ENCODE results near the gene MCF2L.

MCF2L gene

DNA sequence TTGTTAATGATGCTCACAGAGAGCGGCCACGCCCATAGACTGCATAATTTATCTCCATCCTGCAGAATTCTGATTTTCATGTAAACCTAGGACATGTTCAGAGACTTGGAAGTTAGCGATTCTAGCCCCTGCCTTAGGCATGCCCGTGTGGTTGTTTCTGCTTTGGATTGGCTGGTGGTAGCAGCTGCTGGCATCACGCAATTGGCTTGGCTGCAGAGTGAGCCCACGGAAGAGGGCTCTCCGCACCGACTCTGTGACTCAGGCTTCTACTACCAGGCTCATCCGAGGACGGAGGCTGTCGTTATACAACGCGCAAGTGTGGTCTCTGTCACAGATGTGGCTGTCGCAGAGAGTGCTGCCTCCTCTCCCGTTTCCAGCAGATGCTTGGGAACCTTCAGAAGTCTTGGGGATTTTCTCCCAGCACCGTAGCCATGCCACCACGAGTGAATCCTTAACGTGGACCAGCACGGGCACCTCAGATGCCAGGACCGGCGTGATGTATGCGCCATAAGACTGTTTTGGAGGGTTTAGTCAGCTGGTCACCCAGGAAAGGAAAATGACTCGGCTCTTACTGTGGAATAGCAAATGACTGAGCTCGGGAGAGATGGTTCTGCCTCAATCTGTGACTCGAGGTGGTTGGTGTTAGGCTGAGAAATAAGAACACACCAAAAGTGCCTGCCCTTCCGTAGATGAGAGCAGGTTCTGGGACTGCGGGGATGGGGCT is 75.5 kb downstream of the MCF2L start:
- peaks cover 3 to 32% (median 17%) of the 10 kb centered on the region in 5 donors for H3K27me3 ChIP-seq (ENCODE audit: control insufficient read depth in 5 of 5, insufficient read depth in 4 of 5, low read length in 5 of 5)
- H3K9ac ChIP-seq (ENCODE audit: low read length in 5 of 5), result no peak overlapping the region
- peak overlapping the region in 1 of 5 donors; percentile 15 for H3K4me3 ChIP-seq (ENCODE audit: low read depth in 1 of 5, low read length in 5 of 5)
- peaks cover 6 to 52% (median 23%) of the 10 kb centered on the region in 5 donors for H3K4me1 ChIP-seq (ENCODE audit: control insufficient read depth in 5 of 5, insufficient read depth in 5 of 5, low read length in 5 of 5)
- H3K36me3 ChIP-seq (ENCODE audit: control insufficient read depth in 5 of 5, insufficient read depth in 5 of 5, low read length in 5 of 5), result peaks cover 0 to 21% (median 9%) of the 10 kb centered on the region in 5 donors
- H3K9me3 ChIP-seq (ENCODE audit: control insufficient read depth in 5 of 5, low read length in 5 of 5), result no peaks in the 10 kb centered on the region
- H3K27ac ChIP-seq (ENCODE audit: low read depth, low read length), result no peak overlapping the region

DNA sequence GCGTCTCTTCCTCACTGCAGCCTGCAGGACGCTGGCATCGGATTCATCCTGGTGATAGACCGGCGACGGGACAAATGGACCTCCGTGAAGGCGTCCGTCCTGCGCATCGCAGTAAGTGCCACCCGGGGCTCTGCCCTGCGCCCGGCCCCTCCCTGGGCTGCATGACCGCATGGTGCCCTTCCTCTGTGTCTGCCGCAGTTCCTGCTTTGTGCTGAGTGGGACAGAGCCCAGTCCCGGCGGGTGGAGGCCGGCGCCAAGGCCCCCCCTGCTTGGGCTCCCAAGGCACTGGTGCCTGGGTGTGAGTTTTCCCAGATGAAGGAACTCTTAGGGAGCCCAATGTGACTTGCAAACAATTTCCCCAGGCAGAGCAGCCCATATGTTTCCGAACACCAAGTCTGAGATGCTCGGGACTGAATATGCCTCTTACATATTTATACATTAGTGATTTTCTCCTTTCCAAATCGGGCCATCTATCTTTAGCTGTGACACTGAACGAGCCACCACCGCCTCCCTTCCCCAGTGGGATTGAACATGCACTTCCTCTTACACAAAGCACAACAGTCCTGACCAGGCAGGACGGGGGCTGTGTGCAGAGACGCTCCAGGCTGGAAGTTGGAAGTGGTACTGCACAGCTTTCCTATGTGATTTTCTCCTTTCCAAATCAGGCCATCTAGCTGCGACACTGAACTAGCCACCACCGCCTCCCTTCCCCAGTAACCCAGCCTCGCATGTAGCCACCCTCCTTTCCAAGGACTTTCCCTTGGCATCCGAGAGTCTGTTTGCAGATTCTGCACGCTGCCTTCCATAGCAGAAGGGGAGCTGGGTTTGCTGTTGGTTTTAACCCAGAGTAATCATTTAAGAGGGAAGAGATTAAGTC is 76.5 kb downstream of the MCF2L start:
- peak overlapping the region in 1 of 5 donors; percentile 15 for H3K4me3 ChIP-seq (ENCODE audit: low read depth in 1 of 5, low read length in 5 of 5)
- no peaks in the 10 kb centered on the region for H3K9me3 ChIP-seq (ENCODE audit: control insufficient read depth in 5 of 5, low read length in 5 of 5)
- H3K27me3 ChIP-seq (ENCODE audit: control insufficient read depth in 5 of 5, insufficient read depth in 4 of 5, low read length in 5 of 5), result peaks cover 3 to 36% (median 17%) of the 10 kb centered on the region in 5 donors
- no peak overlapping the region for H3K9ac ChIP-seq (ENCODE audit: low read length in 5 of 5)
- no peak overlapping the region for H3K27ac ChIP-seq (ENCODE audit: low read depth, low read length)
- H3K36me3 ChIP-seq (ENCODE audit: control insufficient read depth in 5 of 5, insufficient read depth in 5 of 5, low read length in 5 of 5), result peaks cover 0 to 17% (median 9%) of the 10 kb centered on the region in 5 donors
- H3K4me1 ChIP-seq (ENCODE audit: control insufficient read depth in 5 of 5, insufficient read depth in 5 of 5, low read length in 5 of 5), result peaks cover 8 to 53% (median 21%) of the 10 kb centered on the region in 5 donors

GRCh38 chr13:113046128-113046882 is 77.3 kb downstream of the MCF2L start:
- H3K27ac ChIP-seq (ENCODE audit: low read depth, low read length), result no peak overlapping the region
- H3K9ac ChIP-seq (ENCODE audit: low read length in 5 of 5), result no peak overlapping the region
- H3K36me3 ChIP-seq (ENCODE audit: control insufficient read depth in 5 of 5, insufficient read depth in 5 of 5, low read length in 5 of 5), result peaks cover 0 to 18% (median 9%) of the 10 kb centered on the region in 5 donors
- no peak overlapping the region for H3K4me3 ChIP-seq (ENCODE audit: low read depth in 1 of 5, low read length in 5 of 5)
- no peaks in the 10 kb centered on the region for H3K9me3 ChIP-seq (ENCODE audit: control insufficient read depth in 5 of 5, low read length in 5 of 5)
- H3K27me3 ChIP-seq (ENCODE audit: control insufficient read depth in 5 of 5, insufficient read depth in 4 of 5, low read length in 5 of 5), result peaks cover 3 to 36% (median 21%) of the 10 kb centered on the region in 5 donors
- H3K4me1 ChIP-seq (ENCODE audit: control insufficient read depth in 5 of 5, insufficient read depth in 5 of 5, low read length in 5 of 5), result peaks cover 4 to 47% (median 13%) of the 10 kb centered on the region in 5 donors

- H3K27ac ChIP-seq (ENCODE audit: low read depth, low read length), result no peak overlapping the region
- H3K4me3 ChIP-seq (ENCODE audit: low read depth in 1 of 5, low read length in 5 of 5), result no peak overlapping the region
- no peak overlapping the region for H3K9ac ChIP-seq (ENCODE audit: low read length in 5 of 5)
- peaks cover 0 to 18% (median 9%) of the 10 kb centered on the region in 5 donors for H3K36me3 ChIP-seq (ENCODE audit: control insufficient read depth in 5 of 5, insufficient read depth in 5 of 5, low read length in 5 of 5)
- H3K4me1 ChIP-seq (ENCODE audit: control insufficient read depth in 5 of 5, insufficient read depth in 5 of 5, low read length in 5 of 5), result peaks cover 0 to 41% (median 8%) of the 10 kb centered on the region in 5 donors
- no peaks in the 10 kb centered on the region for H3K9me3 ChIP-seq (ENCODE audit: control insufficient read depth in 5 of 5, low read length in 5 of 5)
- peaks cover 3 to 33% (median 21%) of the 10 kb centered on the region in 5 donors for H3K27me3 ChIP-seq (ENCODE audit: control insufficient read depth in 5 of 5, insufficient read depth in 4 of 5, low read length in 5 of 5)
Measured at GRCh38 chr13:113046883-113047244, 77.8 kb downstream of the MCF2L start.

GRCh38 chr13:113047587-113047986 is 78.6 kb downstream of the MCF2L start:
- Histone ChIP-seq H3K27me3 (ENCODE audit: control insufficient read depth in 5 of 5, insufficient read depth in 4 of 5, low read length in 5 of 5) (peaks cover 6 to 39% (median 21%) of the 10 kb centered on the region in 5 donors), H3K4me1 (ENCODE audit: control insufficient read depth in 5 of 5, insufficient read depth in 5 of 5, low read length in 5 of 5) (peaks cover 0 to 43% (median 7%) of the 10 kb centered on the region in 5 donors)

GRCh38 chr13:113048766-113049165 is 79.8 kb downstream of the MCF2L start:
- H3K27ac ChIP-seq (ENCODE audit: low read depth, low read length), result no peak overlapping the region
- peaks cover 0 to 46% (median 7%) of the 10 kb centered on the region in 5 donors for H3K4me1 ChIP-seq (ENCODE audit: control insufficient read depth in 5 of 5, insufficient read depth in 5 of 5, low read length in 5 of 5)
- H3K9ac ChIP-seq (ENCODE audit: low read length in 5 of 5), result no peak overlapping the region
- peaks cover 0 to 32% (median 10%) of the 10 kb centered on the region in 5 donors for H3K36me3 ChIP-seq (ENCODE audit: control insufficient read depth in 5 of 5, insufficient read depth in 5 of 5, low read length in 5 of 5)
- peaks cover 10 to 44% (median 29%) of the 10 kb centered on the region in 5 donors for H3K27me3 ChIP-seq (ENCODE audit: control insufficient read depth in 5 of 5, insufficient read depth in 4 of 5, low read length in 5 of 5)
- no peaks in the 10 kb centered on the region for H3K9me3 ChIP-seq (ENCODE audit: control insufficient read depth in 5 of 5, low read length in 5 of 5)
- H3K4me3 ChIP-seq (ENCODE audit: low read depth in 1 of 5, low read length in 5 of 5), result no peak overlapping the region

More at GRCh38 chr13:113047587-113047986, 78.6 kb downstream of the MCF2L start:
- H3K9ac ChIP-seq (ENCODE audit: low read length in 5 of 5), result no peak overlapping the region
- H3K4me3 ChIP-seq (ENCODE audit: low read depth in 1 of 5, low read length in 5 of 5), result no peak overlapping the region
- no peaks in the 10 kb centered on the region for H3K9me3 ChIP-seq (ENCODE audit: control insufficient read depth in 5 of 5, low read length in 5 of 5)
- H3K27ac ChIP-seq (ENCODE audit: low read depth, low read length), result no peak overlapping the region
- peaks cover 0 to 21% (median 9%) of the 10 kb centered on the region in 5 donors for H3K36me3 ChIP-seq (ENCODE audit: control insufficient read depth in 5 of 5, insufficient read depth in 5 of 5, low read length in 5 of 5)

GRCh38 chr13:113049521-113049941 is 80.5 kb downstream of the MCF2L start:
- no peaks in the 10 kb centered on the region for H3K9me3 ChIP-seq (ENCODE audit: control insufficient read depth in 5 of 5, low read length in 5 of 5)
- peaks cover 10 to 44% (median 29%) of the 10 kb centered on the region in 5 donors for H3K27me3 ChIP-seq (ENCODE audit: control insufficient read depth in 5 of 5, insufficient read depth in 4 of 5, low read length in 5 of 5)
- H3K36me3 ChIP-seq (ENCODE audit: control insufficient read depth in 5 of 5, insufficient read depth in 5 of 5, low read length in 5 of 5), result peaks cover 0 to 33% (median 10%) of the 10 kb centered on the region in 5 donors
- H3K4me3 ChIP-seq (ENCODE audit: low read depth in 1 of 5, low read length in 5 of 5), result no peak overlapping the region
- peaks cover 0 to 42% (median 7%) of the 10 kb centered on the region in 5 donors for H3K4me1 ChIP-seq (ENCODE audit: control insufficient read depth in 5 of 5, insufficient read depth in 5 of 5, low read length in 5 of 5)
- H3K27ac ChIP-seq (ENCODE audit: low read depth, low read length), result no peak overlapping the region
- H3K9ac ChIP-seq (ENCODE audit: low read length in 5 of 5), result no peak overlapping the region

GRCh38 chr13:113049981-113050380 is 81.0 kb downstream of the MCF2L start:
- Histone ChIP-seq H3K27me3 (ENCODE audit: control insufficient read depth in 5 of 5, insufficient read depth in 4 of 5, low read length in 5 of 5) (peaks cover 10 to 39% (median 29%) of the 10 kb centered on the region in 5 donors), H3K4me3 (ENCODE audit: low read depth in 1 of 5, low read length in 5 of 5) (no peak overlapping the region), H3K36me3 (ENCODE audit: control insufficient read depth in 5 of 5, insufficient read depth in 5 of 5, low read length in 5 of 5) (peaks cover 0 to 33% (median 10%) of the 10 kb centered on the region in 5 donors), H3K9me3 (ENCODE audit: control insufficient read depth in 5 of 5, low read length in 5 of 5) (no peaks in the 10 kb centered on the region), H3K27ac (ENCODE audit: low read depth, low read length) (no peak overlapping the region), H3K4me1 (ENCODE audit: control insufficient read depth in 5 of 5, insufficient read depth in 5 of 5, low read length in 5 of 5) (peaks cover 0 to 39% (median 7%) of the 10 kb centered on the region in 5 donors), H3K9ac (ENCODE audit: low read length in 5 of 5) (no peak overlapping the region)

DNA sequence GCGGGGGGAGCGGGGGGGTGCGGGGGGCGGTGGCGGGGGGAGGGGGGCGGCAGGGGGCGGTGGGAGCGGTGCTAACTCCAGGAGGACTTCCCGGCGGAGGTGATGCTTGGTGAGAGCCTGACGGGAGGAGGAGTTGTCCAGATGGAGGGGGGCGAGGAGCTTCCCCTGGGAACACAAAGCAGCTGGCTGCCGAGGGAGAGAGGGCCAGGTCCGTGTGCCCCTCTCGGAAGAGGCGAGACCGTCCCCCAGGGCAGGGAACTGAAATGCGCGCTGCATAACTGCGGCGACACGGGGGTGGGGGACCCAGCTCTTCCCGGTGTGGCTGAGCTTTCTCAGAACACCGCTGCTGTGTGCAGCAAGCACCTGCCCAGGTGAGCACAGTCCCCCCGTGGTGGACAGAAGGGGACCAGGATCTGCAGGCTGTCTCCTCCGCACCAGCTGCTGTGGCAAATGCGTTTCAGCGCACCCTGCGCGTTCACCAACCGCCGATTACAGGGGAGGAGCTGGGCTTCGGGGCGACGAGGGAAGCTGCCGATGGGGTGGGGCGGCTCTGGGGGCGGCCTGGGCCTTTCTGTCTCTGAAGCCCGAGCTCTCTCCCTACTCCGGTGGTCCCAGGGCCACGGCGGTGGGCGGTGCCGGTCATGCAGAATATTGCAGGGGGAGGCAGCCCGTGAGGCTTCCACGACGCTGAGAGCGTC is 81.9 kb downstream of the MCF2L start:
- no peak overlapping the region for H3K27ac ChIP-seq (ENCODE audit: low read depth, low read length)
- no peak overlapping the region for H3K4me3 ChIP-seq (ENCODE audit: low read depth in 1 of 5, low read length in 5 of 5)
- peaks cover 0 to 39% (median 10%) of the 10 kb centered on the region in 5 donors for H3K36me3 ChIP-seq (ENCODE audit: control insufficient read depth in 5 of 5, insufficient read depth in 5 of 5, low read length in 5 of 5)
- H3K27me3 ChIP-seq (ENCODE audit: control insufficient read depth in 5 of 5, insufficient read depth in 4 of 5, low read length in 5 of 5), result peaks cover 13 to 42% (median 28%) of the 10 kb centered on the region in 5 donors
- H3K4me1 ChIP-seq (ENCODE audit: control insufficient read depth in 5 of 5, insufficient read depth in 5 of 5, low read length in 5 of 5), result peaks cover 0 to 30% (median 6%) of the 10 kb centered on the region in 5 donors
- H3K9ac ChIP-seq (ENCODE audit: low read length in 5 of 5), result no peak overlapping the region
- no peaks in the 10 kb centered on the region for H3K9me3 ChIP-seq (ENCODE audit: control insufficient read depth in 5 of 5, low read length in 5 of 5)

Data from subcutaneous abdominal adipose tissue (tissue), 5 donors.